ENCODE measurements around the gene CHRNB1. TPM values are rescaled to one million over a fixed set of nuclear protein-coding genes. Genes with fewer than 3 reads are reported as not detected.

CHRNB1 gene
- total and polyA plus RNA-seq, 2 experiments from 2014 or later: 11.1 to 11.2 TPM

DNA sequence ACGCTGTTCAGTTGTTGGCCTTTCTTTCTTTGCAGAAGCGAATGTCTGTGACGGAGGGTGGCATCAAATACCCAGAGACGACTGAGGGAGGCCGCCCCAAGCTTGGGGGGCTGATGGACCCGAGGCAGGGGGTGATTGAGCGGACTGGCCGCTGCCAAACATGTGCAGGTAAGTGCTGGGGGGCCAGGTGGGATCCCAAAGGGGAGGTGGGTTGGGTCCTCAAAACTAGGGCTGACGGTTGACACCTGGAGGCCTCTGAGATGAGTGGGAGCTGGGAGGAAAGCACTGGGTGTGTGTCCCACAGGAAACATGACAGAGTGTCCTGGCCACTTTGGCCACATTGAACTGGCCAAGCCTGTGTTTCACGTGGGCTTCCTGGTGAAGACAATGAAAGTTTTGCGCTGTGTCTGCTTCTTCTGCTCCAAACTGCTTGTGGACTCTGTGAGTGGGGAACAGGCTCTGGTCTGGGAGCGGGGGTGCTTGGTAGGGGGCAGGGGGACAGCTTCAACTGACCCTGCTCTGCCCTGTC is 51.1 kb downstream of the CHRNB1 start (continued):
- TF ChIP-seq ZNF331 (CRISPR knock-in tag; IDR thresholded peaks at IDR 0.05; ENCODE audit: low read depth) (no peak), ZNF114 (CRISPR knock-in tag; IDR thresholded peaks at IDR 0.05) (no peak), NANOG (IDR thresholded peaks at IDR 0.05; ENCODE audit: borderline replicate concordance) (no peak), CREB1 (CRISPR knock-in tag; IDR thresholded peaks at IDR 0.05; ENCODE audit: low read depth) (no peak)
- TF ChIP-seq, protein P1, sequence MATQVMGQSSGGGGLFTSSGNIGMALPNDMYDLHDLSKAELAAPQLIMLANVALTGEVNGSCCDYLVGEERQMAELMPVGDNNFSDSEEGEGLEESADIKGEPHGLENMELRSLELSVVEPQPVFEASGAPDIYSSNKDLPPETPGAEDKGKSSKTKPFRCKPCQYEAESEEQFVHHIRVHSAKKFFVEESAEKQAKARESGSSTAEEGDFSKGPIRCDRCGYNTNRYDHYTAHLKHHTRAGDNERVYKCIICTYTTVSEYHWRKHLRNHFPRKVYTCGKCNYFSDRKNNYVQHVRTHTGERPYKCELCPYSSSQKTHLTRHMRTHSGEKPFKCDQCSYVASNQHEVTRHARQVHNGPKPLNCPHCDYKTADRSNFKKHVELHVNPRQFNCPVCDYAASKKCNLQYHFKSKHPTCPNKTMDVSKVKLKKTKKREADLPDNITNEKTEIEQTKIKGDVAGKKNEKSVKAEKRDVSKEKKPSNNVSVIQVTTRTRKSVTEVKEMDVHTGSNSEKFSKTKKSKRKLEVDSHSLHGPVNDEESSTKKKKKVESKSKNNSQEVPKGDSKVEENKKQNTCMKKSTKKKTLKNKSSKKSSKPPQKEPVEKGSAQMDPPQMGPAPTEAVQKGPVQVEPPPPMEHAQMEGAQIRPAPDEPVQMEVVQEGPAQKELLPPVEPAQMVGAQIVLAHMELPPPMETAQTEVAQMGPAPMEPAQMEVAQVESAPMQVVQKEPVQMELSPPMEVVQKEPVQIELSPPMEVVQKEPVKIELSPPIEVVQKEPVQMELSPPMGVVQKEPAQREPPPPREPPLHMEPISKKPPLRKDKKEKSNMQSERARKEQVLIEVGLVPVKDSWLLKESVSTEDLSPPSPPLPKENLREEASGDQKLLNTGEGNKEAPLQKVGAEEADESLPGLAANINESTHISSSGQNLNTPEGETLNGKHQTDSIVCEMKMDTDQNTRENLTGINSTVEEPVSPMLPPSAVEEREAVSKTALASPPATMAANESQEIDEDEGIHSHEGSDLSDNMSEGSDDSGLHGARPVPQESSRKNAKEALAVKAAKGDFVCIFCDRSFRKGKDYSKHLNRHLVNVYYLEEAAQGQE (IDR thresholded peaks at IDR 0.05; ENCODE audit: unreplicated experiment): no peak

- H3K36me3 Mint-ChIP-seq (ENCODE audit: low read depth): peaks cover 81% of the 10 kb centered on the region
- Histone ChIP-seq H3F3A (replicated peaks; ENCODE audit: low read depth) (0 out of 2 replicates have a peak, but pooled peaks cover 10% of the 10 kb centered on the region), H3K36me3 (ENCODE audit: insufficient read depth) (peaks cover 32% of the 10 kb centered on the region), H4K20me1 (replicated peaks; ENCODE audit: insufficient read depth) (peaks cover 24% of the 10 kb centered on the region), H3K4me3 (no peak overlapping the region), H3K9me2 (ENCODE audit: insufficient read depth) (no peaks in the 10 kb centered on the region), H3K27me3 (ENCODE audit: insufficient read depth) (no peaks in the 10 kb centered on the region), H3K79me2 (replicated peaks; ENCODE audit: insufficient read depth) (peaks cover 44% of the 10 kb centered on the region), H3K27ac (ENCODE audit: low read depth) (no peak overlapping the region), H3K4me2 (no peak overlapping the region), H3K4me1 (ENCODE audit: insufficient read depth) (no peaks in the 10 kb centered on the region), H2AFZ (no peak overlapping the region)
- H3K4me1 Mint-ChIP-seq: peaks cover 3% of the 10 kb centered on the region; the same call in 2 of the 3 replicates
- DNase-seq (ENCODE audit: low spot score): no peak
- H3K27ac Mint-ChIP-seq: 0 out of 2 replicates have a peak overlapping the region, but pooled peaks have one; percentile 27
- ATAC-seq: no peak
- peaks cover 8% of the 10 kb centered on the region for H3K27me3 Mint-ChIP-seq (ENCODE audit: insufficient read depth, low read depth, poor library complexity)
- H3K9me3 Mint-ChIP-seq: no peaks in the 10 kb centered on the region; the same call in 2 of the 3 replicates
- no peak overlapping the region; the same call in 2 of the 3 replicates for H3K4me3 Mint-ChIP-seq
- TF ChIP-seq POLR2AphosphoS5 (IDR thresholded peaks at IDR 0.05; ENCODE audit: low read depth) (no peak), STAT1 (IDR thresholded peaks at IDR 0.05; ENCODE audit: unreplicated experiment) (no peak), ZNF114 (CRISPR knock-in tag; IDR thresholded peaks at IDR 0.05) (no peak), ZNF331 (CRISPR knock-in tag; IDR thresholded peaks at IDR 0.05; ENCODE audit: low read depth) (no peak), NANOG (IDR thresholded peaks at IDR 0.05; ENCODE audit: borderline replicate concordance) (no peak), JUNB (IDR thresholded peaks at IDR 0.05; ENCODE audit: unreplicated experiment) (no peak)
- TF ChIP-seq, protein P1 (IDR thresholded peaks at IDR 0.05; ENCODE audit: unreplicated experiment): no peak
- TF ChIP-seq, protein P2, sequence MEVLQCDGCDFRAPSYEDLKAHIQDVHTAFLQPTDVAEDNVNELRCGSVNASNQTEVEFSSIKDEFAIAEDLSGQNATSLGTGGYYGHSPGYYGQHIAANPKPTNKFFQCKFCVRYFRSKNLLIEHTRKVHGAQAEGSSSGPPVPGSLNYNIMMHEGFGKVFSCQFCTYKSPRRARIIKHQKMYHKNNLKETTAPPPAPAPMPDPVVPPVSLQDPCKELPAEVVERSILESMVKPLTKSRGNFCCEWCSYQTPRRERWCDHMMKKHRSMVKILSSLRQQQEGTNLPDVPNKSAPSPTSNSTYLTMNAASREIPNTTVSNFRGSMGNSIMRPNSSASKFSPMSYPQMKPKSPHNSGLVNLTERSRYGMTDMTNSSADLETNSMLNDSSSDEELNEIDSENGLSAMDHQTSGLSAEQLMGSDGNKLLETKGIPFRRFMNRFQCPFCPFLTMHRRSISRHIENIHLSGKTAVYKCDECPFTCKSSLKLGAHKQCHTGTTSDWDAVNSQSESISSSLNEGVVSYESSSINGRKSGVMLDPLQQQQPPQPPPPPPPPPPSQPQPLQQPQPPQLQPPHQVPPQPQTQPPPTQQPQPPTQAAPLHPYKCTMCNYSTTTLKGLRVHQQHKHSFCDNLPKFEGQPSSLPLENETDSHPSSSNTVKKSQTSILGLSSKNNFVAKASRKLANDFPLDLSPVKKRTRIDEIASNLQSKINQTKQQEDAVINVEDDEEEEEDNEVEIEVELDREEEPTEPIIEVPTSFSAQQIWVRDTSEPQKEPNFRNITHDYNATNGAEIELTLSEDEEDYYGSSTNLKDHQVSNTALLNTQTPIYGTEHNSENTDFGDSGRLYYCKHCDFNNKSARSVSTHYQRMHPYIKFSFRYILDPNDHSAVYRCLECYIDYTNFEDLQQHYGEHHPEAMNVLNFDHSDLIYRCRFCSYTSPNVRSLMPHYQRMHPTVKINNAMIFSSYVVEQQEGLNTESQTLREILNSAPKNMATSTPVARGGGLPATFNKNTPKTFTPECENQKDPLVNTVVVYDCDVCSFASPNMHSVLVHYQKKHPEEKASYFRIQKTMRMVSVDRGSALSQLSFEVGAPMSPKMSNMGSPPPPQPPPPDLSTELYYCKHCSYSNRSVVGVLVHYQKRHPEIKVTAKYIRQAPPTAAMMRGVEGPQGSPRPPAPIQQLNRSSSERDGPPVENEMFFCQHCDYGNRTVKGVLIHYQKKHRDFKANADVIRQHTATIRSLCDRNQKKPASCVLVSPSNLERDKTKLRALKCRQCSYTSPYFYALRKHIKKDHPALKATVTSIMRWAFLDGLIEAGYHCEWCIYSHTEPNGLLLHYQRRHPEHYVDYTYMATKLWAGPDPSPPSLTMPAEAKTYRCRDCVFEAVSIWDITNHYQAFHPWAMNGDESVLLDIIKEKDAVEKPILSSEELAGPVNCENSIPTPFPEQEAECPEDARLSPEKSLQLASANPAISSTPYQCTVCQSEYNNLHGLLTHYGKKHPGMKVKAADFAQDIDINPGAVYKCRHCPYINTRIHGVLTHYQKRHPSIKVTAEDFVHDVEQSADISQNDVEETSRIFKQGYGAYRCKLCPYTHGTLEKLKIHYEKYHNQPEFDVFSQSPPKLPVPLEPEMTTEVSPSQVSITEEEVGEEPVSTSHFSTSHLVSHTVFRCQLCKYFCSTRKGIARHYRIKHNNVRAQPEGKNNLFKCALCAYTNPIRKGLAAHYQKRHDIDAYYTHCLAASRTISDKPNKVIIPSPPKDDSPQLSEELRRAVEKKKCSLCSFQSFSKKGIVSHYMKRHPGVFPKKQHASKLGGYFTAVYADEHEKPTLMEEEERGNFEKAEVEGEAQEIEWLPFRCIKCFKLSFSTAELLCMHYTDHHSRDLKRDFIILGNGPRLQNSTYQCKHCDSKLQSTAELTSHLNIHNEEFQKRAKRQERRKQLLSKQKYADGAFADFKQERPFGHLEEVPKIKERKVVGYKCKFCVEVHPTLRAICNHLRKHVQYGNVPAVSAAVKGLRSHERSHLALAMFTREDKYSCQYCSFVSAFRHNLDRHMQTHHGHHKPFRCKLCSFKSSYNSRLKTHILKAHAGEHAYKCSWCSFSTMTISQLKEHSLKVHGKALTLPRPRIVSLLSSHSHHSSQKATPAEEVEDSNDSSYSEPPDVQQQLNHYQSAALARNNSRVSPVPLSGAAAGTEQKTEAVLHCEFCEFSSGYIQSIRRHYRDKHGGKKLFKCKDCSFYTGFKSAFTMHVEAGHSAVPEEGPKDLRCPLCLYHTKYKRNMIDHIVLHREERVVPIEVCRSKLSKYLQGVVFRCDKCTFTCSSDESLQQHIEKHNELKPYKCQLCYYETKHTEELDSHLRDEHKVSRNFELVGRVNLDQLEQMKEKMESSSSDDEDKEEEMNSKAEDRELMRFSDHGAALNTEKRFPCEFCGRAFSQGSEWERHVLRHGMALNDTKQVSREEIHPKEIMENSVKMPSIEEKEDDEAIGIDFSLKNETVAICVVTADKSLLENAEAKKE (CRISPR knock-in tag; IDR thresholded peaks at IDR 0.05): no peak
Observed at GRCh38 chr17:7496470-7497183, 51.8 kb downstream of the CHRNB1 start.

Data from GM23338 (cell line).